ENCODE results near the gene MRPS7. TPM values are rescaled to one million over a fixed set of nuclear protein-coding genes. Genes with fewer than 3 reads are reported as not detected.

Gene MRPS7
- total and polyA plus RNA-seq, 9 of the 15 experiments (the other 6 are each of a cell fraction or from before 2014, with no cell fraction given), result 107 to 244 (median 132) TPM

DNA sequence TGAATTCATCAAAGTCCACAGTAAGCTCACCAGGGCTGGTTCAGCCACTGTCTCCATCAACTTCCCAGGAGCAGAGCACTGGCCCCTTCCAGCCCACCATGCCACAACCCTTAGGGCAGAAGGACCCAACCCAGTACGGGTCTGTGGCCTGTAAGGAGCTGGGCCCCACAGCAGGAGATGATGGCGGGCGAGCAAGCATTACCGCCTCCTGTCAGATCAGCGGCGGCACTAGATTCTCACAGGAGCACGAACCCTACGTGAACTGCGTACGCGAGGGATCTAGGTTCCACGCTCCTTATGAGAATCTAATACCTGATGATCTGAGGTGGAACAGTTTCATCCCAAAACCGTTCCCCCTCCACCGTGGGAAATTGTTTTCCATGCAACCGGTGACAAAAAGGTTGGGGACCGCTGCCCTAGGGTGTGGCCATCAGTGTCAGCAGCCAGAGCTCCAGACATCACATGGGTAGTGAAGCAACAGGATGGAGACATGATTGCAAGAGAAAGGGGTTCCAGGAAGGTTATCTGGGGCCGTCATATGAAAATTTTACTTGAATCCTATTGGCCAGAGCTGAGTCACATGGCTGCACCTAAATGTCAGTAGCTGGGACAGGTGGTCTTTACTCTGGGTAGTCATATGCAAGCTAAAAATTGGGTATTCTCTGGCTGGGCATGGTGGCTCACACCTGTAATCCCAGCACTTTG is 40.0 kb downstream of the MRPS7 start (continued):
- TF ChIP-seq, protein P1, sequence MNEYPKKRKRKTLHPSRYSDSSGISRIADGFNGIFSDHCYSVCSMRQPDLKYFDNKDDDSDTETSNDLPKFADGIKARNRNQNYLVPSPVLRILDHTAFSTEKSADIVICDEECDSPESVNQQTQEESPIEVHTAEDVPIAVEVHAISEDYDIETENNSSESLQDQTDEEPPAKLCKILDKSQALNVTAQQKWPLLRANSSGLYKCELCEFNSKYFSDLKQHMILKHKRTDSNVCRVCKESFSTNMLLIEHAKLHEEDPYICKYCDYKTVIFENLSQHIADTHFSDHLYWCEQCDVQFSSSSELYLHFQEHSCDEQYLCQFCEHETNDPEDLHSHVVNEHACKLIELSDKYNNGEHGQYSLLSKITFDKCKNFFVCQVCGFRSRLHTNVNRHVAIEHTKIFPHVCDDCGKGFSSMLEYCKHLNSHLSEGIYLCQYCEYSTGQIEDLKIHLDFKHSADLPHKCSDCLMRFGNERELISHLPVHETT (CRISPR knock-in tag; conservative IDR thresholded peaks at IDR 0.05 in 1 of 2, IDR thresholded peaks at IDR 0.05 in 1 of 2), result no peak
- TF ChIP-seq YY1 (IDR thresholded peaks at IDR 0.05; ENCODE audit: borderline replicate concordance in 1 of 3, control insufficient read depth in 1 of 3, extremely low read depth in 1 of 3, insufficient read depth in 3 of 3, insufficient read length in 1 of 3, insufficient replicate concordance in 2 of 3, low read depth in 1 of 3, low read length in 2 of 3) (no peak), CEBPB (tag; IDR thresholded peaks at IDR 0.05) (peak; percentile 92), MEIS2 (IDR thresholded peaks at IDR 0.05; ENCODE audit: partially characterized antibody) (peak; percentile 39), DMBX1 (CRISPR knock-in tag; IDR thresholded peaks at IDR 0.05; ENCODE audit: borderline replicate concordance) (peak; percentile 38; the same call in 1 of the 2 replicates), CBFA2T3 (IDR thresholded peaks at IDR 0.05) (peak; percentile 53), PHTF2 (CRISPR knock-in tag; IDR thresholded peaks at IDR 0.05) (no peak)
- TF ChIP-seq, protein P2, sequence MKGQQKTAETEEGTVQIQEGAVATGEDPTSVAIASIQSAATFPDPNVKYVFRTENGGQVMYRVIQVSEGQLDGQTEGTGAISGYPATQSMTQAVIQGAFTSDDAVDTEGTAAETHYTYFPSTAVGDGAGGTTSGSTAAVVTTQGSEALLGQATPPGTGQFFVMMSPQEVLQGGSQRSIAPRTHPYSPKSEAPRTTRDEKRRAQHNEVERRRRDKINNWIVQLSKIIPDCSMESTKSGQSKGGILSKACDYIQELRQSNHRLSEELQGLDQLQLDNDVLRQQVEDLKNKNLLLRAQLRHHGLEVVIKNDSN (CRISPR knock-in tag; IDR thresholded peaks at IDR 0.05), result peak; percentile 67
- TF ChIP-seq, protein P3, sequence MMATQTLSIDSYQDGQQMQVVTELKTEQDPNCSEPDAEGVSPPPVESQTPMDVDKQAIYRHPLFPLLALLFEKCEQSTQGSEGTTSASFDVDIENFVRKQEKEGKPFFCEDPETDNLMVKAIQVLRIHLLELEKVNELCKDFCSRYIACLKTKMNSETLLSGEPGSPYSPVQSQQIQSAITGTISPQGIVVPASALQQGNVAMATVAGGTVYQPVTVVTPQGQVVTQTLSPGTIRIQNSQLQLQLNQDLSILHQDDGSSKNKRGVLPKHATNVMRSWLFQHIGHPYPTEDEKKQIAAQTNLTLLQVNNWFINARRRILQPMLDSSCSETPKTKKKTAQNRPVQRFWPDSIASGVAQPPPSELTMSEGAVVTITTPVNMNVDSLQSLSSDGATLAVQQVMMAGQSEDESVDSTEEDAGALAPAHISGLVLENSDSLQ (IDR thresholded peaks at IDR 0.05), result peak; percentile 43; the same call in 1 of the 2 replicates

Data from K562 (cell line).